GM23338 (cell line): ENCODE data around the gene ACOT11. TPM values are rescaled to one million over a fixed set of nuclear protein-coding genes. Genes with fewer than 3 reads are reported as not detected.

Experiments used
- ATAC-seq: fragments of 200-7000 bp; cut with Tn5 transposase; 3 replicates; pipeline ENCODE4 v1.9.1; 2020
- DNase-seq: peaks from one replicate; pipeline ENCODE4 v3.0.0-alpha.2; 2015; ENCODE audit warnings: low spot score
- H2AFZ ChIP-seq: fragments of 200-600 bp; sonication (generic); 2 replicates; pipeline ENCODE4 v1.8.0; 2016; ENCODE audit warnings: antibody characterized with exemption, mild to moderate bottlenecking, moderate library complexity
- H3F3A ChIP-seq: fragments of 200-600 bp; sonication (generic); replicated peaks from 2 replicates; pipeline ENCODE4 v1.8.0; 2017; ENCODE audit warnings: antibody characterized with exemption, mixed run types, low read depth
- H3K27ac ChIP-seq: fragments of 200-600 bp; sonication (generic); 2 replicates; pipeline ENCODE4 v1.6.1; 2016; ENCODE audit warnings: low read depth
- H3K27me3 ChIP-seq: fragments of 200-600 bp; sonication (generic); 2 replicates; pipeline ENCODE4 v1.8.0; 2016; ENCODE audit warnings: mild to moderate bottlenecking, mixed run types, moderate library complexity; ENCODE audit not compliant: insufficient read depth
- H3K36me3 ChIP-seq: fragments of 200-600 bp; sonication (generic); 2 replicates; pipeline ENCODE4 v1.8.0; 2016; ENCODE audit warnings: mild to moderate bottlenecking; ENCODE audit not compliant: insufficient read depth
- H3K4me1 ChIP-seq: fragments of 200-600 bp; sonication (generic); 2 replicates; pipeline ENCODE4 v1.8.0; 2016; ENCODE audit warnings: mild to moderate bottlenecking, moderate library complexity; ENCODE audit not compliant: insufficient read depth
- H3K4me2 ChIP-seq: fragments of 200-600 bp; sonication (generic); 2 replicates; pipeline ENCODE4 v1.7.1; 2017; ENCODE audit warnings: mixed run types
- H3K4me3 ChIP-seq: fragments of 200-600 bp; sonication (generic); 2 replicates; pipeline ENCODE4 v1.6.1; 2016; ENCODE audit warnings: mixed run types
- H3K79me2 ChIP-seq: fragments of 200-600 bp; sonication (generic); replicated peaks from 2 replicates; pipeline ENCODE4 v1.8.0; 2017; ENCODE audit warnings: mild to moderate bottlenecking; ENCODE audit not compliant: insufficient read depth
- H3K9me2 ChIP-seq: fragments of 200-600 bp; sonication (generic); 2 replicates; pipeline ENCODE4 v1.8.0; 2017; ENCODE audit not compliant: insufficient read depth
- H4K20me1 ChIP-seq: fragments of 200-600 bp; sonication (generic); replicated peaks from 2 replicates; pipeline ENCODE4 v1.8.0; 2017; ENCODE audit warnings: mild to moderate bottlenecking; ENCODE audit not compliant: insufficient read depth
- H3K27ac Mint-ChIP-seq: 2 replicates; pipeline ENCODE4 v1.8.0; 2020; ENCODE audit warnings: inconsistent platforms, mild to moderate bottlenecking, moderate library complexity, mixed read lengths
- H3K27me3 Mint-ChIP-seq: 3 replicates; pipeline ENCODE4 v1.8.0; 2022; ENCODE audit warnings: low read depth, mild to moderate bottlenecking, moderate library complexity, mixed read lengths, inconsistent platforms; ENCODE audit not compliant: insufficient read depth, poor library complexity
- H3K36me3 Mint-ChIP-seq: 3 replicates; pipeline ENCODE4 v1.8.0; 2021; ENCODE audit warnings: low read depth, mild to moderate bottlenecking, inconsistent platforms, moderate library complexity, mixed read lengths
- H3K4me1 Mint-ChIP-seq: 3 replicates; pipeline ENCODE4 v1.8.0; 2020; ENCODE audit warnings: mild to moderate bottlenecking, inconsistent platforms, mixed read lengths
- H3K4me3 Mint-ChIP-seq: 3 replicates; pipeline ENCODE4 v1.8.0; 2021; ENCODE audit warnings: moderate library complexity, mild to moderate bottlenecking, inconsistent platforms, mixed read lengths
- H3K9me3 Mint-ChIP-seq: 3 replicates; pipeline ENCODE4 v1.8.0; 2020; ENCODE audit warnings: moderate library complexity, mild to moderate bottlenecking, inconsistent platforms, mixed read lengths
- CREB1 ChIP-seq: fragments of 250-450 bp; sonication (Bioruptor Pico); IDR thresholded peaks from 2 replicates; pipeline ENCODE4 v1.5.0; 2020; ENCODE audit warnings: low read depth, mild to moderate bottlenecking, moderate library complexity
- EZH2 ChIP-seq: fragments of 200-600 bp; sonication (generic); IDR thresholded peaks from one replicate; pipeline ENCODE4 v1.8.0; 2017; ENCODE audit warnings: antibody characterized with exemption, mild to moderate bottlenecking, low read depth; ENCODE audit not compliant: unreplicated experiment
- EZH2phosphoT487 ChIP-seq: fragments of 200-600 bp; sonication (generic); IDR thresholded peaks from one replicate; pipeline ENCODE4 v1.8.1; 2018; ENCODE audit warnings: antibody characterized with exemption; ENCODE audit not compliant: unreplicated experiment
- JUNB ChIP-seq: IDR thresholded peaks from one replicate; pipeline ENCODE4 v1.6.1; 2016; ENCODE audit warnings: antibody characterized with exemption; ENCODE audit not compliant: unreplicated experiment
- NANOG ChIP-seq: IDR thresholded peaks from 2 replicates; pipeline ENCODE4 v1.6.1; 2016; ENCODE audit warnings: antibody characterized with exemption, borderline replicate concordance
- POLR2AphosphoS5 ChIP-seq: IDR thresholded peaks from 2 replicates; pipeline ENCODE4 v1.6.1; 2016; ENCODE audit warnings: antibody characterized with exemption, low read depth
- STAT1 ChIP-seq: IDR thresholded peaks from one replicate; pipeline ENCODE4 v1.6.1; 2016; ENCODE audit warnings: antibody characterized with exemption; ENCODE audit not compliant: unreplicated experiment
- ZNF114 ChIP-seq: fragments of 250-450 bp; sonication (Bioruptor Pico); IDR thresholded peaks from 2 replicates; pipeline ENCODE4 v1.5.0; 2020; ENCODE audit warnings: mild to moderate bottlenecking, moderate library complexity
- ZNF331 ChIP-seq: fragments of 250-450 bp; sonication (Bioruptor Pico); IDR thresholded peaks from 2 replicates; pipeline ENCODE4 v1.5.0; 2020; ENCODE audit warnings: low read depth, mild to moderate bottlenecking, moderate library complexity
- polyA plus RNA-seq: library from polyadenylated mRNA; unstranded; fragments of >200 nt; fragmentation: Nextera tagmentation; extraction: Ambion mirVana; gene quantifications from 2 replicates; pipeline ENCODE4 v1.2.1, GENCODE V29; 2016
- total RNA-seq: library from RNA; depleted of rRNA; stranded (reverse); fragments of >200 nt; shearing (Covaris generic); gene quantifications from 2 replicates; pipeline ENCODE4 v1.2.3, GENCODE V29; 2014
- TF ChIP-seq, protein P1 (sequence below): fragments of 250-450 bp; sonication (Bioruptor Pico); IDR thresholded peaks from 2 replicates; pipeline ENCODE4 v1.5.0; 2020; ENCODE audit warnings: mild to moderate bottlenecking, moderate library complexity
- TF ChIP-seq, protein P2 (sequence below), 2 experiments: fragments of 200-600 bp in 1 of 2; sonication (generic) in 1 of 2; conservative IDR thresholded peaks; 2 replicates each; pipeline versions ENCODE4 v1.5.1 to v1.6.1; 2016 to 2017; ENCODE audit warnings: antibody characterized with exemption in 2 of 2, low read depth in 2 of 2, mild to moderate bottlenecking in 2 of 2, moderate library complexity in 1 of 2
- TF ChIP-seq, protein P3 (sequence below): IDR thresholded peaks from one replicate; pipeline ENCODE4 v1.6.1; 2018; ENCODE audit warnings: antibody characterized with exemption; ENCODE audit not compliant: unreplicated experiment
- TF ChIP-seq, protein P4 (sequence below): IDR thresholded peaks from 2 replicates; pipeline ENCODE4 v1.6.1; 2016; ENCODE audit warnings: antibody characterized with exemption

ACOT11 gene
- total and polyA plus RNA-seq, 2 experiments from 2014 or later, result 1.6 to 2.7 TPM

DNA sequence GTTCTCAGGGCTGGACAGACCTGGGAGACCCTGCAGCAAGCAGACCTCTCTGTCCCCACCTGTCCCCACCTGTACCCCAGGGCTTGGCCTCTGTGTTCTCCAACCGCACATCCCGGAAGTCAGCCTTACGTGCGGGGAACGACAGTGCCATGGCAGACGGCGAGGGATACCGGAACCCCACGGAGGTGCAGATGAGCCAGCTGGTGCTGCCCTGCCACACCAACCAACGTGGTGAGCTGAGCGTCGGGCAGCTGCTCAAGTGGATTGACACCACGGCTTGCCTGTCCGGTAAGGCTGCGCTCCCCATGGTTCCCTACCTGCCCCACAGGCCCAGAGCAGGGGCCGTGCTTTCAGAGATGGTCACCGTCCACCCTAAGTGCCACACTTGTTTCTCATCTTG, 36.5 kb downstream of the ACOT11 start:
- Mint-ChIP-seq H3K27me3 (peaks cover 14% of the 10 kb centered on the region), H3K4me3 (no peak overlapping the region), H3K4me1 (peaks cover 40% of the 10 kb centered on the region), H3K36me3 (no peaks in the 10 kb centered on the region; the same call in 2 of the 3 replicates), H3K27ac (peak overlapping the region; percentile 41; the same call in 1 of the 2 replicates), H3K9me3 (no peaks in the 10 kb centered on the region)
- Histone ChIP-seq H3K4me2 (no peak overlapping the region), H3K4me1 (peaks cover 1% of the 10 kb centered on the region; the same call in 1 of the 2 replicates), H3F3A (no peaks in the 10 kb centered on the region), H3K36me3 (no peaks in the 10 kb centered on the region), H3K9me2 (no peaks in the 10 kb centered on the region), H4K20me1 (no peaks in the 10 kb centered on the region), H3K79me2 (no peaks in the 10 kb centered on the region), H3K27ac (no peak overlapping the region), H3K27me3 (no peaks in the 10 kb centered on the region), H2AFZ (no peak overlapping the region), H3K4me3 (no peak overlapping the region)
- no peak for DNase-seq
- TF ChIP-seq STAT1 (no peak), EZH2 (no peak), POLR2AphosphoS5 (no peak), ZNF114 (no peak), JUNB (no peak), EZH2phosphoT487 (no peak), NANOG (no peak), CREB1 (no peak), ZNF331 (CRISPR knock-in tag) (no peak)
- TF ChIP-seq, protein P1, sequence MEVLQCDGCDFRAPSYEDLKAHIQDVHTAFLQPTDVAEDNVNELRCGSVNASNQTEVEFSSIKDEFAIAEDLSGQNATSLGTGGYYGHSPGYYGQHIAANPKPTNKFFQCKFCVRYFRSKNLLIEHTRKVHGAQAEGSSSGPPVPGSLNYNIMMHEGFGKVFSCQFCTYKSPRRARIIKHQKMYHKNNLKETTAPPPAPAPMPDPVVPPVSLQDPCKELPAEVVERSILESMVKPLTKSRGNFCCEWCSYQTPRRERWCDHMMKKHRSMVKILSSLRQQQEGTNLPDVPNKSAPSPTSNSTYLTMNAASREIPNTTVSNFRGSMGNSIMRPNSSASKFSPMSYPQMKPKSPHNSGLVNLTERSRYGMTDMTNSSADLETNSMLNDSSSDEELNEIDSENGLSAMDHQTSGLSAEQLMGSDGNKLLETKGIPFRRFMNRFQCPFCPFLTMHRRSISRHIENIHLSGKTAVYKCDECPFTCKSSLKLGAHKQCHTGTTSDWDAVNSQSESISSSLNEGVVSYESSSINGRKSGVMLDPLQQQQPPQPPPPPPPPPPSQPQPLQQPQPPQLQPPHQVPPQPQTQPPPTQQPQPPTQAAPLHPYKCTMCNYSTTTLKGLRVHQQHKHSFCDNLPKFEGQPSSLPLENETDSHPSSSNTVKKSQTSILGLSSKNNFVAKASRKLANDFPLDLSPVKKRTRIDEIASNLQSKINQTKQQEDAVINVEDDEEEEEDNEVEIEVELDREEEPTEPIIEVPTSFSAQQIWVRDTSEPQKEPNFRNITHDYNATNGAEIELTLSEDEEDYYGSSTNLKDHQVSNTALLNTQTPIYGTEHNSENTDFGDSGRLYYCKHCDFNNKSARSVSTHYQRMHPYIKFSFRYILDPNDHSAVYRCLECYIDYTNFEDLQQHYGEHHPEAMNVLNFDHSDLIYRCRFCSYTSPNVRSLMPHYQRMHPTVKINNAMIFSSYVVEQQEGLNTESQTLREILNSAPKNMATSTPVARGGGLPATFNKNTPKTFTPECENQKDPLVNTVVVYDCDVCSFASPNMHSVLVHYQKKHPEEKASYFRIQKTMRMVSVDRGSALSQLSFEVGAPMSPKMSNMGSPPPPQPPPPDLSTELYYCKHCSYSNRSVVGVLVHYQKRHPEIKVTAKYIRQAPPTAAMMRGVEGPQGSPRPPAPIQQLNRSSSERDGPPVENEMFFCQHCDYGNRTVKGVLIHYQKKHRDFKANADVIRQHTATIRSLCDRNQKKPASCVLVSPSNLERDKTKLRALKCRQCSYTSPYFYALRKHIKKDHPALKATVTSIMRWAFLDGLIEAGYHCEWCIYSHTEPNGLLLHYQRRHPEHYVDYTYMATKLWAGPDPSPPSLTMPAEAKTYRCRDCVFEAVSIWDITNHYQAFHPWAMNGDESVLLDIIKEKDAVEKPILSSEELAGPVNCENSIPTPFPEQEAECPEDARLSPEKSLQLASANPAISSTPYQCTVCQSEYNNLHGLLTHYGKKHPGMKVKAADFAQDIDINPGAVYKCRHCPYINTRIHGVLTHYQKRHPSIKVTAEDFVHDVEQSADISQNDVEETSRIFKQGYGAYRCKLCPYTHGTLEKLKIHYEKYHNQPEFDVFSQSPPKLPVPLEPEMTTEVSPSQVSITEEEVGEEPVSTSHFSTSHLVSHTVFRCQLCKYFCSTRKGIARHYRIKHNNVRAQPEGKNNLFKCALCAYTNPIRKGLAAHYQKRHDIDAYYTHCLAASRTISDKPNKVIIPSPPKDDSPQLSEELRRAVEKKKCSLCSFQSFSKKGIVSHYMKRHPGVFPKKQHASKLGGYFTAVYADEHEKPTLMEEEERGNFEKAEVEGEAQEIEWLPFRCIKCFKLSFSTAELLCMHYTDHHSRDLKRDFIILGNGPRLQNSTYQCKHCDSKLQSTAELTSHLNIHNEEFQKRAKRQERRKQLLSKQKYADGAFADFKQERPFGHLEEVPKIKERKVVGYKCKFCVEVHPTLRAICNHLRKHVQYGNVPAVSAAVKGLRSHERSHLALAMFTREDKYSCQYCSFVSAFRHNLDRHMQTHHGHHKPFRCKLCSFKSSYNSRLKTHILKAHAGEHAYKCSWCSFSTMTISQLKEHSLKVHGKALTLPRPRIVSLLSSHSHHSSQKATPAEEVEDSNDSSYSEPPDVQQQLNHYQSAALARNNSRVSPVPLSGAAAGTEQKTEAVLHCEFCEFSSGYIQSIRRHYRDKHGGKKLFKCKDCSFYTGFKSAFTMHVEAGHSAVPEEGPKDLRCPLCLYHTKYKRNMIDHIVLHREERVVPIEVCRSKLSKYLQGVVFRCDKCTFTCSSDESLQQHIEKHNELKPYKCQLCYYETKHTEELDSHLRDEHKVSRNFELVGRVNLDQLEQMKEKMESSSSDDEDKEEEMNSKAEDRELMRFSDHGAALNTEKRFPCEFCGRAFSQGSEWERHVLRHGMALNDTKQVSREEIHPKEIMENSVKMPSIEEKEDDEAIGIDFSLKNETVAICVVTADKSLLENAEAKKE (CRISPR knock-in tag), result no peak
- TF ChIP-seq, protein P2, sequence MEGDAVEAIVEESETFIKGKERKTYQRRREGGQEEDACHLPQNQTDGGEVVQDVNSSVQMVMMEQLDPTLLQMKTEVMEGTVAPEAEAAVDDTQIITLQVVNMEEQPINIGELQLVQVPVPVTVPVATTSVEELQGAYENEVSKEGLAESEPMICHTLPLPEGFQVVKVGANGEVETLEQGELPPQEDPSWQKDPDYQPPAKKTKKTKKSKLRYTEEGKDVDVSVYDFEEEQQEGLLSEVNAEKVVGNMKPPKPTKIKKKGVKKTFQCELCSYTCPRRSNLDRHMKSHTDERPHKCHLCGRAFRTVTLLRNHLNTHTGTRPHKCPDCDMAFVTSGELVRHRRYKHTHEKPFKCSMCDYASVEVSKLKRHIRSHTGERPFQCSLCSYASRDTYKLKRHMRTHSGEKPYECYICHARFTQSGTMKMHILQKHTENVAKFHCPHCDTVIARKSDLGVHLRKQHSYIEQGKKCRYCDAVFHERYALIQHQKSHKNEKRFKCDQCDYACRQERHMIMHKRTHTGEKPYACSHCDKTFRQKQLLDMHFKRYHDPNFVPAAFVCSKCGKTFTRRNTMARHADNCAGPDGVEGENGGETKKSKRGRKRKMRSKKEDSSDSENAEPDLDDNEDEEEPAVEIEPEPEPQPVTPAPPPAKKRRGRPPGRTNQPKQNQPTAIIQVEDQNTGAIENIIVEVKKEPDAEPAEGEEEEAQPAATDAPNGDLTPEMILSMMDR (conservative IDR thresholded peaks at IDR 0.05; ENCODE audit: low read depth in 2 of 2), result no peak
- TF ChIP-seq, protein P3, sequence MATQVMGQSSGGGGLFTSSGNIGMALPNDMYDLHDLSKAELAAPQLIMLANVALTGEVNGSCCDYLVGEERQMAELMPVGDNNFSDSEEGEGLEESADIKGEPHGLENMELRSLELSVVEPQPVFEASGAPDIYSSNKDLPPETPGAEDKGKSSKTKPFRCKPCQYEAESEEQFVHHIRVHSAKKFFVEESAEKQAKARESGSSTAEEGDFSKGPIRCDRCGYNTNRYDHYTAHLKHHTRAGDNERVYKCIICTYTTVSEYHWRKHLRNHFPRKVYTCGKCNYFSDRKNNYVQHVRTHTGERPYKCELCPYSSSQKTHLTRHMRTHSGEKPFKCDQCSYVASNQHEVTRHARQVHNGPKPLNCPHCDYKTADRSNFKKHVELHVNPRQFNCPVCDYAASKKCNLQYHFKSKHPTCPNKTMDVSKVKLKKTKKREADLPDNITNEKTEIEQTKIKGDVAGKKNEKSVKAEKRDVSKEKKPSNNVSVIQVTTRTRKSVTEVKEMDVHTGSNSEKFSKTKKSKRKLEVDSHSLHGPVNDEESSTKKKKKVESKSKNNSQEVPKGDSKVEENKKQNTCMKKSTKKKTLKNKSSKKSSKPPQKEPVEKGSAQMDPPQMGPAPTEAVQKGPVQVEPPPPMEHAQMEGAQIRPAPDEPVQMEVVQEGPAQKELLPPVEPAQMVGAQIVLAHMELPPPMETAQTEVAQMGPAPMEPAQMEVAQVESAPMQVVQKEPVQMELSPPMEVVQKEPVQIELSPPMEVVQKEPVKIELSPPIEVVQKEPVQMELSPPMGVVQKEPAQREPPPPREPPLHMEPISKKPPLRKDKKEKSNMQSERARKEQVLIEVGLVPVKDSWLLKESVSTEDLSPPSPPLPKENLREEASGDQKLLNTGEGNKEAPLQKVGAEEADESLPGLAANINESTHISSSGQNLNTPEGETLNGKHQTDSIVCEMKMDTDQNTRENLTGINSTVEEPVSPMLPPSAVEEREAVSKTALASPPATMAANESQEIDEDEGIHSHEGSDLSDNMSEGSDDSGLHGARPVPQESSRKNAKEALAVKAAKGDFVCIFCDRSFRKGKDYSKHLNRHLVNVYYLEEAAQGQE, result no peak
- TF ChIP-seq, protein P4, sequence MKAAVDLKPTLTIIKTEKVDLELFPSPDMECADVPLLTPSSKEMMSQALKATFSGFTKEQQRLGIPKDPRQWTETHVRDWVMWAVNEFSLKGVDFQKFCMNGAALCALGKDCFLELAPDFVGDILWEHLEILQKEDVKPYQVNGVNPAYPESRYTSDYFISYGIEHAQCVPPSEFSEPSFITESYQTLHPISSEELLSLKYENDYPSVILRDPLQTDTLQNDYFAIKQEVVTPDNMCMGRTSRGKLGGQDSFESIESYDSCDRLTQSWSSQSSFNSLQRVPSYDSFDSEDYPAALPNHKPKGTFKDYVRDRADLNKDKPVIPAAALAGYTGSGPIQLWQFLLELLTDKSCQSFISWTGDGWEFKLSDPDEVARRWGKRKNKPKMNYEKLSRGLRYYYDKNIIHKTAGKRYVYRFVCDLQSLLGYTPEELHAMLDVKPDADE, result no peak
- ATAC-seq, result no peak
